ENCODE measurements around the gene RAB31.
"Not testable (repeated sequence)": the region's sequence is repeated elsewhere in the genome, so short reads cannot be mapped to it uniquely, and the experiment has no call there.

- TF ChIP-seq POLR2A (IDR thresholded peaks at IDR 0.05); CTCF (IDR thresholded peaks at IDR 0.05 in 4 of 5, conservative IDR thresholded peaks at IDR 0.05 in 1 of 5): not testable (repeated sequence)
Observed at GRCh38 chr18:9770111-9770510, 62.0 kb downstream of the RAB31 start.

Measured in gastrocnemius medialis (tissue), 4 donors.